Measurements from ENCODE around the gene HOXA5. TPM values are rescaled to one million over a fixed set of nuclear protein-coding genes. Genes with fewer than 3 reads are reported as not detected.
A peak's percentile ranks its signal among the peaks of the same experiment; 100 is the strongest.

Gene HOXA5
- total and polyA plus RNA-seq, 2 donors (not counting 1 experiment from before 2014, with no cell fraction given): 18.3 to 35.6 TPM

GRCh38 chr7:27123477-27124053, 19.9 kb downstream of the HOXA5 start:
- Histone ChIP-seq H3K4me1 (ENCODE audit: control insufficient read depth, extremely low read depth, insufficient read depth, low read length) (peaks cover 24% of the 10 kb centered on the region), H3K27ac (ENCODE audit: insufficient read depth, low read length) (peak overlapping the region; percentile 74), H3K4me3 (replicated peaks in 1 of 4; ENCODE audit: control extremely low read depth in 1 of 4, insufficient read depth in 1 of 4, low read depth in 3 of 4, low read length in 4 of 4) (peak overlapping the region; percentile 25 to 57 (median 36)), H2AFZ (ENCODE audit: low read length) (no peak overlapping the region), H3K27me3 (ENCODE audit: control insufficient read depth, insufficient read depth, low read length) (no peaks in the 10 kb centered on the region), H4K20me1 (ENCODE audit: control insufficient read depth, extremely low read depth, insufficient read depth, low read length) (no peaks in the 10 kb centered on the region), H3K36me3 (ENCODE audit: control insufficient read depth, insufficient read depth, low read length) (no peaks in the 10 kb centered on the region), H3K79me2 (ENCODE audit: control insufficient read depth, insufficient read depth, low read length) (peaks cover 22% of the 10 kb centered on the region), H3K4me2 (ENCODE audit: extremely low read depth, insufficient read depth, low read length) (peak overlapping the region; percentile 90), H3K9ac (ENCODE audit: insufficient read depth, low read length) (peak overlapping the region; percentile 42), H3K9me3 (ENCODE audit: control insufficient read depth, insufficient read depth, low read depth, low read length) (no peaks in the 10 kb centered on the region)
- TF ChIP-seq EZH2 (IDR thresholded peaks at IDR 0.05; ENCODE audit: low read length, missing control alignments): no peak
- TF ChIP-seq CTCF (conservative IDR thresholded peaks at IDR 0.05 in 1 of 2, IDR thresholded peaks at IDR 0.05 in 1 of 2; ENCODE audit: low read depth in 1 of 2, low read length in 2 of 2): no peak
- no peak for DNase-seq (ENCODE audit: low read depth in 2 of 2)

- Histone ChIP-seq H3K4me1 (ENCODE audit: control insufficient read depth, extremely low read depth, insufficient read depth, low read length) (peaks cover 27% of the 10 kb centered on the region), H3K4me3 (replicated peaks in 1 of 4; ENCODE audit: control extremely low read depth in 1 of 4, insufficient read depth in 1 of 4, low read depth in 3 of 4, low read length in 4 of 4) (peak overlapping the region; percentile 6 to 57 (median 38)), H3K9ac (ENCODE audit: insufficient read depth, low read length) (no peak overlapping the region), H3K79me2 (ENCODE audit: control insufficient read depth, insufficient read depth, low read length) (peaks cover 28% of the 10 kb centered on the region), H3K27me3 (ENCODE audit: control insufficient read depth, insufficient read depth, low read length) (no peaks in the 10 kb centered on the region), H3K4me2 (ENCODE audit: extremely low read depth, insufficient read depth, low read length) (peak overlapping the region; percentile 90), H3K27ac (ENCODE audit: insufficient read depth, low read length) (peak overlapping the region; percentile 74), H2AFZ (ENCODE audit: low read length) (no peak overlapping the region), H3K36me3 (ENCODE audit: control insufficient read depth, insufficient read depth, low read length) (no peaks in the 10 kb centered on the region), H3K9me3 (ENCODE audit: control insufficient read depth, insufficient read depth, low read depth, low read length) (no peaks in the 10 kb centered on the region), H4K20me1 (ENCODE audit: control insufficient read depth, extremely low read depth, insufficient read depth, low read length) (no peaks in the 10 kb centered on the region)
- no peak for TF ChIP-seq EZH2 (IDR thresholded peaks at IDR 0.05; ENCODE audit: low read length, missing control alignments)
- TF ChIP-seq CTCF (conservative IDR thresholded peaks at IDR 0.05 in 1 of 2, IDR thresholded peaks at IDR 0.05 in 1 of 2; ENCODE audit: low read depth in 1 of 2, low read length in 2 of 2): no peak
- peak; percentile 54 to 72 for DNase-seq (ENCODE audit: low read depth in 2 of 2)
Observed at GRCh38 chr7:27123007-27123476, 20.4 kb downstream of the HOXA5 start.

- peaks cover 35% of the 10 kb centered on the region for H3K79me2 ChIP-seq (ENCODE audit: control insufficient read depth, insufficient read depth, low read length)
- H2AFZ ChIP-seq (ENCODE audit: low read length): no peak overlapping the region
- no peaks in the 10 kb centered on the region for H4K20me1 ChIP-seq (ENCODE audit: control insufficient read depth, extremely low read depth, insufficient read depth, low read length)
- H3K4me3 ChIP-seq (replicated peaks in 1 of 4; ENCODE audit: control extremely low read depth in 1 of 4, insufficient read depth in 1 of 4, low read depth in 3 of 4, low read length in 4 of 4): peak overlapping the region; percentile 35 to 57 (median 41)
- peak; percentile 41 to 42 for DNase-seq (ENCODE audit: low read depth in 2 of 2)
- no peaks in the 10 kb centered on the region for H3K9me3 ChIP-seq (ENCODE audit: control insufficient read depth, insufficient read depth, low read depth, low read length)
- H3K4me2 ChIP-seq (ENCODE audit: extremely low read depth, insufficient read depth, low read length): peak overlapping the region; percentile 90
- peaks cover 27% of the 10 kb centered on the region for H3K4me1 ChIP-seq (ENCODE audit: control insufficient read depth, extremely low read depth, insufficient read depth, low read length)
- no peaks in the 10 kb centered on the region for H3K27me3 ChIP-seq (ENCODE audit: control insufficient read depth, insufficient read depth, low read length)
- H3K27ac ChIP-seq (ENCODE audit: insufficient read depth, low read length): peak overlapping the region; percentile 74
- no peaks in the 10 kb centered on the region for H3K36me3 ChIP-seq (ENCODE audit: control insufficient read depth, insufficient read depth, low read length)
- peak overlapping the region; percentile 35 for H3K9ac ChIP-seq (ENCODE audit: insufficient read depth, low read length)
- TF ChIP-seq CTCF (conservative IDR thresholded peaks at IDR 0.05 in 1 of 2, IDR thresholded peaks at IDR 0.05 in 1 of 2; ENCODE audit: low read depth in 1 of 2, low read length in 2 of 2) (no peak), EZH2 (IDR thresholded peaks at IDR 0.05; ENCODE audit: low read length, missing control alignments) (no peak)
Observed at GRCh38 chr7:27122077-27122910, 21.2 kb downstream of the HOXA5 start.

Data from fibroblast of lung (primary cell).